ENCODE results near the gene STIP1. TPM values are rescaled to one million over a fixed set of nuclear protein-coding genes. Genes with fewer than 3 reads are reported as not detected.

Gene STIP1
- total and polyA plus RNA-seq, 9 of the 15 experiments (the other 6 are each of a cell fraction or from before 2014, with no cell fraction given): 58.1 to 465 (median 346) TPM

- TF ChIP-seq ZNF449 (CRISPR knock-in tag; IDR thresholded peaks at IDR 0.05) (no peak), PHTF2 (CRISPR knock-in tag; IDR thresholded peaks at IDR 0.05) (no peak), ZNF253 (CRISPR knock-in tag; conservative IDR thresholded peaks at IDR 0.05) (no peak), CUX1 (CRISPR knock-in tag; IDR thresholded peaks at IDR 0.05) (no peak), HIVEP1 (CRISPR knock-in tag; IDR thresholded peaks at IDR 0.05) (no peak), SNRNP70 (optimal IDR thresholded peaks at IDR 0.05; ENCODE audit: low read depth, low read length) (no peak), SIN3B (IDR thresholded peaks at IDR 0.05; ENCODE audit: low read depth) (no peak), HOMEZ (CRISPR knock-in tag; IDR thresholded peaks at IDR 0.05) (no peak), UBTF (IDR thresholded peaks at IDR 0.05; ENCODE audit: borderline replicate concordance in 1 of 2, low read depth in 2 of 2, low read length in 2 of 2) (0 out of 4 replicates have a peak, but pooled peaks of 1 of the 2 experiments have one; percentile 27), L3MBTL2 (IDR thresholded peaks at IDR 0.05) (0 out of 2 replicates have a peak, but pooled peaks have one; percentile 29), ZNF165 (CRISPR knock-in tag; IDR thresholded peaks at IDR 0.05; ENCODE audit: borderline replicate concordance) (no peak), DIDO1 (tag; IDR thresholded peaks at IDR 0.05; ENCODE audit: low read depth) (no peak), ZNF282 (CRISPR knock-in tag; IDR thresholded peaks at IDR 0.05) (no peak), CREB3 (tag; conservative IDR thresholded peaks at IDR 0.05; ENCODE audit: low read depth) (no peak)
Observed at GRCh38 chr11:64207256-64208085, 21.5 kb downstream of the STIP1 start (continued).
